NCI-H2029 (cell line): ENCODE results near the gene SPANXN2.
"Not testable (repeated sequence)": the region's sequence is repeated elsewhere in the genome, so short reads cannot be mapped to it uniquely, and the experiment has no call there.

ENCODE experiments used
- DNase-seq: peaks from one replicate; lab custom pipeline; 2025; lab: John Stamatoyannopoulos, UW

Gene SPANXN2, protein sequence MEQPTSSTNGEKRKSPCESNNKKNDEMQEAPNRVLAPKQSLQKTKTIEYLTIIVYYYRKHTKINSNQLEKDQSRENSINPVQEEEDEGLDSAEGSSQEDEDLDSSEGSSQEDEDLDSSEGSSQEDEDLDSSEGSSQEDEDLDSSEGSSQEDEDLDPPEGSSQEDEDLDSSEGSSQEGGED

DNA sequence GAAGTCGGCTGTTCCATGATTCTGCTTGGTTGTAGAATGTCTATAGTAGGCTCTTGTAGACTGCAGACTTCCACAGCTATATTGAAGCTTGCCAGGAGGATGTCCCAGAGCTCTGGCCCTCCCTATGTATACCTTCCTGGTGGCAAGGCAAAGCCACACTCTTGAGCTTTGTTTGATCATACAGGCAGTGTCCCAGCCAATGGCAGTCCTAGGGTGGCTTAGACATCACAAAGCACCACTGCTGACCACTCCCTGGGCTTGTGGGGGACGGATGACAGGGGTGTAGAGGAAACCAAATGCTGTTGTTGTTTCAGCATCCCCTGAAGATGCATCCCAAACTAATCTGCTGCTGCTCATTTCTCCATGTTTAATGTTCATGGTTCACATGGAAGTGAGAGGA is at the start of gene SPANXN2:
Gene SPANXN2, minus strand, starts transcription at position 101 of the 400 bp plus-strand sequence. Its CDS starts 84 bp downstream, at position 17.
- not testable (repeated sequence) for DNase-seq

DNA sequence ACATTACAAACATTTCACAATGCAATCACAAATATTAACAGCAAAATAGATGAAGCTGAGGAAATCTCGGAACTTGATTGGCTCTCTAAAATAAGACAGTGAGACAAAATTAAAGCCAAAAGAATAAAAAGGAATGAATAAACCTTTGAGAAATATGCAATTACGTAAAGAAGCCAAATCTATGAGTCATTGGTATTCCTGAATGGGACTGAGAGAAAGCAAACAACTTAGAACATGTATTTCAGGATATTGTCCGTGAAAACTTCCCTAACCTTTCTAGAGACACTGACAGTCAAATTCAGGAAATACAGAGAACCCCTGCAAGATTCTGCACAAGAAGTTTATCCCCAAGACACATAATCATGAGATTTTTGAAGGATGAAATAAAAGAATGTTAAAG is 48.4 kb upstream of the SPANXN2 start:
- no peak for DNase-seq

DNA sequence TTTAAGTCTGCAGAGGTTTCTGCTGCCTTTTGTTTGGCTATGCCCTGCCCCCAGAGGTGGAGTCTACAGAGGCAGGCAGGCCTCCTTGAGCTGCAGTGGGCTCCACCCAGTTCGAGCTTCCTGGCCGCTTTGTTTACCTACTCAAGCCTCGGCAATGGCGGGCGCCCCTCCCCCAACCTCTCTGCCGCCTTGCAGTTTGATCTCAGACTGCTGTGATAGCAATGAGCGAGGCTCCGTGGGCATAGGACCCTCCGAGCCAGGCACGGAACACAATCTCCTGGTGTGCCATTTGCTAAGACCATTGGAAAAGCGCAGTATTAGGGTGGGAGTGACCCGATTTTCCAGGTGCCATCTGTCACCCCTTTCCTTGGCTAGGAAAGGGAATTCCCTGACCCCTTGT is 47.2 kb upstream of the SPANXN2 start:
- DNase-seq, result not testable (repeated sequence)

DNA sequence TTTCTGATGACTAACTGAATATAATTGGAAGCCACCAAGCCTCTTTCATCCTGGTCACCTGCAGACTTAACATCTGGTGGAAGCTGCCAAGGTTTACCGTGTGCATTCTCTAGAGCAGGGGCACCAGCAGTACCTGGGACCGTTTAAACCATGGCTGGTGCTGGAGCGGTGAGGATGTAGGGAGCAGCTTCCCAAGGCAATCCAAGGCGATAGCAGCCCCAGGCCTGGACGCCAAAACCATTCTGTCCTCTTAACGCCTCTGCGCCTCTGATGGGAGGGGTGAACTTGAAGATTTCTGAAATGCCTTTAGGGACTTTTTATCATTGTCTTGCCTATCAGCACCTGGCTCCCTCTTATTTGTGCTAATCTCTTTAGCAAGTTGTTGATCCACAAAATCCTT is 37.3 kb upstream of the SPANXN2 start:
- DNase-seq, result no peak

DNA sequence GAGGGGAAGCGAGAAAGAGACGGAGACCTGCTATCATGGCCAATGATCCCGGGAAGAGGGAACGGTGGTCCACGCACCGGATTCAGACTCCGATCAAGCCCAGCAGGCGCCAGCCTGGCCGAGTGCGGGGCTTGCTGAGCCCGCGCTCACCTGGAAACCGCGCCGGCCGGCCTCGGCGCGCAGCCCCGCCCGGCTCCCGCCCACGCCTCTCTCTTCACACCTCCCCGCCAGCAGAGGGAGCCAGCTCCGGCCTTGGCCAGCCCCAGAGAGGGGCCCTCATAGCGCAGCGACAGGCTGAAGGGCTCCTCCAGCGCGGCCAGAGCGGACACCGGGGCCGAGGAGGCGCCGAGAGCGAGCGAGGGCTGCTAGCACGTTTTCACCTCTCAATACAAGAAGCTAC is 36.8 kb upstream of the SPANXN2 start:
- DNase-seq, result no peak

DNA sequence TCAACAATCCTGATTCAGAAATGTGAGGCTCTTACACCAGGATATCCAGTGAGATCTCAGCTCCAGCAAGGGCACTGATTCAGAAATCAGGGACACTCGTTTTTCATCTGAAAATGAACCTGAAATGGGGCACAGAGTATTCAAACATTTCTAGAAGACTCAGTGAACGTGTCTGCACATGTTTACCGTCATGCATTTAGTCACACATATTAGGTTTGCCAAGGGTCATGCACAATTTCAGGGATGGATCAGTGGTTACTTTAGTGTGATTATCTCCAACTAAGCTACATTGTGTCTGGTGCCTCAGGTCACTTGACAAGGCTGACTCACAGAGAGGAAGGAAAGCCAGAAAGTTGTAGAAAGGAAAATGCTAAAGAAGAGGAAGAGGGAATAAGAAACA is 33.6 kb upstream of the SPANXN2 start:
- no peak for DNase-seq

DNA sequence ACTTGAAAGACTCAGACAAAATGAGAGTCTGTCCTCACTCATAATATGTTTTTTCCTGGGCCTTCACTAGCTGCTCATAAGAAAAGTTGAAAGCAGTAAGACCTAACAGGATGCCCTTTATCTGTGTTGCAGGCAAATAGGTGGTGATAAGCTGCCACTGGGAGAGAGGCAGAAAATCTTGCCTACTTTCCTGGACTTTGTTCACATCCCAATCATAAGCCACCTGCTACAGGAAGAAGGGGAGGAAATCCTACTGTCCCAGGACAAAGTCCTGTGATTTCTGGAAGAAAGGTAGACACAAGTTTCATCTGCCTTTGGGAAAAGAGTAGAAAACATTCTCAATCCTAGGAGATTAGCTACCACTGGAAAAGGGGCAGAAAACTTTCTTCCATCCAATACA is 13.3 kb upstream of the SPANXN2 start:
- DNase-seq, result no peak

DNA sequence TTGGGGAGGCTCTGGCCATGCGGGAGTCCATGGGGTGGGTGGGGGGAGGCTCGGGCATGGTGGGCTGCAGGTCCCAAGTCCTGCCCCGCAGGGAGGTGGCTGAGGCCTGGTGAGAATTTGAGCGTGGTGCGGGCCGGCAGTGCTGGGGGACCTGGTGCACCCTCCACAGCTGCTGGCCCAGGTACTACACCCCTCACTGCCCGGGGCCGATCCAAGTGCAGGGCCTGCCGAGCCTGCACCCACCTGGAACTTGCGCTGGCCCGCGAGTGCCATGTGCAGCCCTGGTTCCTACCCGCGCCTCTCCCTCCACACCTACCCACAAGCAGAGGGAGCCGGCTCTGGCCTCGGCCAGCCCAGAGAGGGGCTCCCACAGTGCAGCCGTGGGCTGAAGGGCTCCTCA is 5.7 kb upstream of the SPANXN2 start:
- no peak for DNase-seq

DNA sequence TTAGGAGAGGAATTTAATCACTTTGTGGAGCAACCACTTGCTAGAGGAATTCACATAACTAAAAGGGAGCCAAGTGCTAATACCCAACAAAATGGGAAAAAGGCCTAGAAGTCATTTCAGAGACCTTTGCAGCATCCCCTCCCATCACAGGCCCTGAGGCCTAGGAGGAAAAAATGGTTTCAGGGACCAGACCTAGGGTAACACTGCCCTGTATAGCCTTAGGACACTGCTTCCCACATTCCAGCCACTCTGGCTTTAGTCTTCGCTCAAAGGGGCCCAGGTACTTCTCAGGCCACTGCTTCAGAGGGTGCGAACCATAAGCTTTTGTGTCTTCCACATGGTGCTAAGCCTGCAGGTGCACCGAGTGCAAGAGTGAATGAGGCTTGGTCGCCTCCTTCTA is 19.1 kb downstream of the SPANXN2 start:
- no peak for DNase-seq

DNA sequence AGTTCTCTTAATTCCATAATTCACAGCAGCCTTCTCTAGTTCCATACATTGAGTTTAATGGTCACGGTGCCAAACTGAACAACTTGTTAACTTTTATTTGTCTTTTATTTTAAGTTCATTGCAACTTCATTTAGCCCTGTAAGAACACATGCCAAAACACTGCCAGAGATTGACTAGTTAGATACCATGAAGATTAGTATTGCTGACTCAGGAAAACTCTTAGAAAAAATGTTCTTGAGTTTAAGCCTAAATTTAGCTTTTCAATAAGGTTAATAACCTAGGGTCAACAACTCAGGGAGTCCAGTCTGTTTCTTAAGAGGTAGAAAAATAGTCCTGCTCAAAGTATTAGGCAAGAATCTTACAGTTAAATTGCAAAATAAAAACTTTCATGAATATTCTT is 25.7 kb downstream of the SPANXN2 start:
- no peak for DNase-seq

DNA sequence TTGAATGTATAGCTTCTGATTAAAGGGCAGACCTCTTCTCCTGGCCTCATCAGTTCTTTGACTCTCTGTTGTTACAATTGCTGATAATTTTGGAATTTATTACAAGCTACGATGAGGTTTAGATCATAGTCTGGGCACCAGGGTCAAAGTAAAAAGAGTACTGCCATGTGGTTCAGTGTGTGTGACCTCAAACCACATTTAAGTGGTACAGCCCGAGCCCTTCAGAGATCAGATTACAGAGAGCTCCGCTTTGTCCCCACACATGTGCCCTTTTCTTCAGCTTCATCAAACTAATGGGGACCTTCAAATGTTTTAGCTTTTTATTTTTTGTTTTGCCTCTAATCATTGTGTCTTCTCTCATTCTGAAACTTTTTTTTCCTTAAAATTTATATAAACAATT is 37.1 kb downstream of the SPANXN2 start:
- DNase-seq, result no peak

DNA sequence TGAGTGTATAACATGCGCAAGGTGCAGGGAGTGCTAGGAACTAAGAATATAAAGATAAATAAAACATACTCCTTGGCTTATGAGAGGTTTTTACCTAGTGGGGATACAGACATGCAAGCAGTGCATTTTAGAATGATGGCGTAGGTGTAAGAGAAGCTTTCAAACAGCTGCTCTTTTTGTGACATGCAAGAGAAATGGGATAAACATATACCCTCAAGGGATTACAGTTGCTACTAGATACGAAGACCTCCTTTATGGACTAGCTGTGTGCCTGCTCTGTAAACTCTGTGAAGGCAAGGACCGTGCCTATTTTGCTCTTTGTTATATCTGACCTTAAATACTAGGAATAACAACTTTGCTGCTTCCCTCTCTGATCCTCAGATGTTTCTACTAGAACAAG is 45.6 kb downstream of the SPANXN2 start:
- DNase-seq, result no peak

DNA sequence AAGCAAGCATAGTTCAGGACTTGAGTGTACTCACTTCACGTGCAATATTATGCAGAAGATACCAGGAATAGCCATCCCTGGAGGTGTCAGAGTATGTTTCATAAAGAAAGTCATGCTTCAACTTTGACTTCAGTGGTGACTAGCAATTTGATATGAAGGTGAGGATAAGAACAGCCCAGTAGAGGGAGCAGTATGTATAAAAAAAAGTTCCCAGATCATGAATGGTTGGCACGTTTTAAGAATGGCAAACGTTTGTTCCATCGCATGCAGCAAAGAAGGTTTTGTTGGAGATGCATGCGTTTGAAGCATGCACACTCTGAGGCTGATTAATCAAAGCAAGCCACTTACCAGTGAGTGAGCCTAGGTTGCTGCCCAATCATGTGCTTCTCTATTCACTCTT is 51.2 kb downstream of the SPANXN2 start:
- no peak for DNase-seq

DNA sequence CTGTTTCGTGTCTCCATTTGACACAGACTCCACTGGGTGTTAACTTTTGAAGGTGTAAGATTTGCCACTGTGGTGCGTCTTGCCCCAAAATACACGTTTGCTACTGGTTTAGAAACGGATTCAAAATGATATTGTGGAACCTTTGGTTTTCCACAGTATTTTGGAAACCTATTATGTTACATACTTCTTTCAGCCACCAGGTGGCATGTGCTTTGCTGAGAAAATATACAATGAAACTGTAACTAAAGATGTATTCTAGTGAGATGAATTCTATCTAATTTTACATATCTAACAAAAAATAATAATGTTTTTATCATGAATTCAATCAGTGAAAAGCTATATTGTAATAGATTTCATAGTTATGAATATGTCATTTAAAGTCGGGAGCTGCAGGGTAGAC is 56.2 kb downstream of the SPANXN2 start:
- DNase-seq, result no peak

DNA sequence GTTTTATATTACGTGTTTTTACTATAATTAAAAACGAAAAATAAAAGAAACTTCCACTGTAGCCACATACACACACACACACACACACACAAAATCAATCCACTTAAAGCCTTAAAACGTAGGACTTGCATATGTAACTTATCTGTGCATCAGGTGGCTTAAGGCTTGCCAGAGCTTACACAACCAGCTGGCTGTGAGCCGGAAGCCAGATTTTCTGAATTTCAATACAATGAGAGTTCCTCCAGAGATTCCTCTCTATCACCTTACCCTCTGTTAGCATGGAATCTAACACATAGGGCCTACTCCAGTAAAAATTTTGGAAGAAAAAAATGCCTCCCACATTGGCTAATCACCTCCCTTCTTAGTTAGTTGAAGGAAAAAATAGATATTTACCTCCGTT is 56.8 kb downstream of the SPANXN2 start:
- no peak for DNase-seq
